Erythroblast (primary cell): ENCODE results near the gene IQGAP3.

Source experiments
- GATA1 ChIP-seq: IDR thresholded peaks from 2 replicates; pipeline ENCODE4 v1.6.1; 2011; ENCODE audit warnings: low read depth, mild to moderate bottlenecking, control low read depth, low read length, moderate library complexity
- POLR2A ChIP-seq: IDR thresholded peaks from 2 replicates; pipeline ENCODE4 v1.6.1; 2011; ENCODE audit warnings: mild to moderate bottlenecking, low read length

DNA sequence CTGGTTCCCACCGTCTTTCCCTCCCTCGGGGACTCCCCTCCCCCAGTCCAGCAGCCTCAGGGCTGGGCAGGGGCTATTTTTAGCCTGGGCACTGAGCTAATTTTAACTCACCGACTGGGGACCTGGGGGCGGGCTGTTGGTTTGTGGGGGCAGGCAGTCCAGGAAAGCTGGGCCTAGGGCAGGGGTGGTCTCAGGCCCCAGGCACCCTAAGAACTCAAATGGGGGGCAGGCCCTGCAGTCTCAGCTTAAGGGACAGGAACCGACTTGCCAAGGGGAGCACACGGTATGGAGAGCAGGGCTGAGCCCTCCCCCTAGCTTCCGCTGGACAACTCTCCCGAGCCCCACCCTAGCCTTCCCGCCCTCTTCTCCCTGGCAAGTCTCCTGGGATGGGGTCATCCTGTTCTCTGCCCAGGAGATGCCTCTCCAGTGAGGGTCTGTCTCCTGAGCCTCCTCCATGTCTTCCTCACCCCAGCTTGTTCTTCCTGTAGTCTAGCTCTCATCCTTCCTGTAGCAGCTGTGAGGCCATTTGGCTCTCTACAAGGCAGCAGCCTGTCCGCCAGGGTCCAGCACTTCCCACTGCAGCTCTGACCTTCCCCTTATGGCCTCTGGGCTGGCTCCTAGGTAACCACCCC, 81.8 kb downstream of the IQGAP3 start:
- no peak for TF ChIP-seq POLR2A
- TF ChIP-seq GATA1: no peak
